HCT116 (cell line): ENCODE results near the gene RNF150. TPM values are rescaled to one million over a fixed set of nuclear protein-coding genes. Genes with fewer than 3 reads are reported as not detected.

Experiments
- ATAC-seq: fragments of 200-7000 bp; cut with Tn5 transposase; 2 replicates; pipeline ENCODE4 v1.9.1; 2020; ENCODE audit warnings: mild to moderate bottlenecking, moderate library complexity
- BruUV-seq: library from RNA; stranded (reverse); fragments of 400-500 nt; replicated peaks from 2 replicates; lab custom pipeline; 2021; lab: Mats Ljungman, UMichigan
- CTCF ChIA-PET: fragments of 300-600 bp; sonication (Branson Sonifier 250); formaldehyde crosslinking; loops from one replicate; lab custom pipeline; 2021; ENCODE audit warnings: antibody characterized with exemption; lab: Charles Lee
- POLR2A ChIA-PET: fragments of 300-600, 350-600 bp; sonication (Branson Sonifier 250); formaldehyde crosslinking; loops from one replicate; lab custom pipeline; 2021; ENCODE audit warnings: antibody characterized with exemption; lab: Charles Lee
- RAD21 ChIA-PET, 2 experiments: fragments of 300-600 bp; sonication (Branson Sonifier 250); formaldehyde crosslinking; loops; one replicate each; lab custom pipeline; 2023; ENCODE audit warnings: low total read pairs in 2 of 2; ENCODE audit not compliant: uncharacterized antibody in 2 of 2, unreplicated experiment in 2 of 2, low non-redundant PET in 1 of 2; lab: Charles Lee
- DNase-seq: peaks from one replicate; pipeline ENCODE4 v3.0.0-alpha.2; 2010; ENCODE audit warnings: low read depth, low spot score
- H2AFZ ChIP-seq: fragments of 200-600 bp; shearing (Covaris generic), sonication (generic); 2 replicates; pipeline ENCODE4 v1.6.1; 2017; ENCODE audit warnings: low read depth, mixed run types, mixed read lengths, antibody characterized with exemption, low read length; ENCODE audit not compliant: poor library complexity, severe bottlenecking
- H3K27ac ChIP-seq: 2 replicates; pipeline ENCODE4 v1.5.1; 2012; ENCODE audit warnings: low read depth, low read length
- H3K27me3 ChIP-seq: fragments of 200-600 bp; sonication (generic); 2 replicates; pipeline ENCODE4 v1.6.1; 2016; ENCODE audit warnings: mixed run types, low read length, mixed read lengths; ENCODE audit not compliant: insufficient read depth
- H3K36me3 ChIP-seq, 2 experiments: fragments of 200-500 bp in 1 of 2; fragments of 200-600 bp in 1 of 2; sonication (Bioruptor generic) in 1 of 2; sonication (generic) in 1 of 2; 2 replicates each; pipeline versions ENCODE4 v1.5.1 to v1.6.1; 2014 to 2016; ENCODE audit warnings: low read length in 2 of 2, inconsistent platforms in 1 of 2, mixed read lengths in 1 of 2, mixed run types in 1 of 2; ENCODE audit not compliant: insufficient read depth in 2 of 2, control insufficient read depth in 1 of 2
- H3K4me1 ChIP-seq, 2 experiments: fragments of 200-600 bp in 1 of 2; sonication (generic) in 1 of 2; 2 replicates each; pipeline versions ENCODE4 v1.5.1 to v1.6.1; 2012 to 2017; ENCODE audit warnings: low read length in 2 of 2, inconsistent platforms in 1 of 2, mild to moderate bottlenecking in 1 of 2, mixed read lengths in 1 of 2, mixed run types in 1 of 2, moderate library complexity in 1 of 2; ENCODE audit not compliant: insufficient read depth in 2 of 2, control insufficient read depth in 1 of 2
- H3K4me2 ChIP-seq: fragments of 200-600 bp; sonication (generic); 2 replicates; pipeline ENCODE4 v1.6.1; 2017; ENCODE audit warnings: mixed run types, low read length, mixed read lengths
- H3K4me3 ChIP-seq, 2 experiments: fragments of 200-600 bp in 1 of 2; sonication (generic) in 1 of 2; replicated peaks in 1 of 2; 2 replicates each; pipeline ENCODE4 v1.5.1; 2011 to 2016; ENCODE audit warnings: low read length in 2 of 2, control low read depth in 1 of 2, low read depth in 1 of 2, mild to moderate bottlenecking in 1 of 2, mixed read lengths in 1 of 2, mixed run types in 1 of 2
- H3K79me2 ChIP-seq: fragments of 200-600 bp; sonication (generic); 2 replicates; pipeline ENCODE4 v1.6.1; 2017; ENCODE audit warnings: mild to moderate bottlenecking, mixed run types, low read length, moderate library complexity, mixed read lengths; ENCODE audit not compliant: insufficient read depth
- H3K9ac ChIP-seq: fragments of 200-600 bp; sonication (generic); 2 replicates; pipeline ENCODE4 v1.6.1; 2016; ENCODE audit warnings: low read length, mixed read lengths
- H3K9me2 ChIP-seq: fragments of 200-600 bp; sonication (generic), shearing (Covaris generic); 2 replicates; pipeline ENCODE4 v1.6.1; 2017; ENCODE audit warnings: mixed run types, mild to moderate bottlenecking, moderate library complexity; ENCODE audit not compliant: insufficient read depth
- H3K9me3 ChIP-seq, 2 experiments: fragments of 200-500 bp in 1 of 2; fragments of 200-600 bp in 1 of 2; sonication (Bioruptor generic) in 1 of 2; sonication (generic) in 1 of 2; 2 replicates each; pipeline ENCODE4 v1.6.1; 2014 to 2017; ENCODE audit warnings: low read length in 2 of 2, mixed read lengths in 2 of 2, inconsistent platforms in 1 of 2, low read depth in 1 of 2, mild to moderate bottlenecking in 1 of 2, mixed run types in 1 of 2, moderate library complexity in 1 of 2; ENCODE audit not compliant: control insufficient read depth in 1 of 2, insufficient read depth in 1 of 2
- H4K20me1 ChIP-seq: fragments of 200-600 bp; sonication (generic), shearing (Covaris generic); 2 replicates; pipeline ENCODE4 v1.6.1; 2017; ENCODE audit warnings: mixed run types, mild to moderate bottlenecking, moderate library complexity; ENCODE audit not compliant: insufficient read depth
- ATF3 ChIP-seq: IDR thresholded peaks from 2 replicates; pipeline ENCODE4 v1.6.1; 2012
- CBX3 ChIP-seq: IDR thresholded peaks from 2 replicates; pipeline ENCODE4 v1.6.1; 2012; ENCODE audit warnings: low read depth
- CEBPB ChIP-seq: IDR thresholded peaks from 2 replicates; pipeline ENCODE4 v1.6.1; 2012; ENCODE audit warnings: low read depth
- CTCF ChIP-seq, 3 experiments: fragments of 200-600 bp in 1 of 3; sonication (generic) in 1 of 3; IDR thresholded peaks in 2 of 3; conservative IDR thresholded peaks in 1 of 3; 2 replicates each; pipeline ENCODE4 v1.5.1; 2012 to 2017; ENCODE audit warnings: low read depth in 2 of 3, low read length in 2 of 3, antibody characterized with exemption in 1 of 3, borderline replicate concordance in 1 of 3, control low read depth in 1 of 3, mild to moderate bottlenecking in 1 of 3, mixed read lengths in 1 of 3, mixed run types in 1 of 3, moderate library complexity in 1 of 3; ENCODE audit not compliant: insufficient read depth in 1 of 3
- EGR1 ChIP-seq: IDR thresholded peaks from 2 replicates; pipeline ENCODE4 v1.6.1; 2012; ENCODE audit warnings: low read depth
- EZH2 ChIP-seq: fragments of 200-600 bp; sonication (generic); IDR thresholded peaks from 2 replicates; pipeline ENCODE4 v1.6.1; 2017; ENCODE audit warnings: antibody characterized with exemption, mixed run types
- EZH2phosphoT487 ChIP-seq: fragments of 200-600 bp; IDR thresholded peaks from 2 replicates; pipeline ENCODE4 v1.6.1; 2018; ENCODE audit warnings: antibody characterized with exemption, borderline replicate concordance
- FOSL1 ChIP-seq: IDR thresholded peaks from 2 replicates; pipeline ENCODE4 v1.6.1; 2012; ENCODE audit warnings: low read depth
- JUND ChIP-seq: IDR thresholded peaks from 2 replicates; pipeline ENCODE4 v1.6.1; 2012
- POLR2A ChIP-seq: IDR thresholded peaks from 2 replicates; pipeline ENCODE4 v1.7.0; 2011; ENCODE audit warnings: borderline replicate concordance; ENCODE audit not compliant: insufficient read depth, insufficient read length; ENCODE audit errors: extremely low read depth
- POLR2AphosphoS5 ChIP-seq: IDR thresholded peaks from 2 replicates; pipeline ENCODE4 v1.6.1; 2011; ENCODE audit warnings: mild to moderate bottlenecking, low read depth, low read length, moderate library complexity
- RAD21 ChIP-seq: IDR thresholded peaks from 2 replicates; pipeline ENCODE4 v1.6.1; 2012; ENCODE audit warnings: low read depth, mild to moderate bottlenecking
- REST ChIP-seq: IDR thresholded peaks from 2 replicates; pipeline ENCODE4 v1.6.1; 2012; ENCODE audit warnings: low read depth
- SIN3A ChIP-seq: IDR thresholded peaks from 2 replicates; pipeline ENCODE4 v1.6.1; 2012; ENCODE audit warnings: low read depth
- SP1 ChIP-seq: IDR thresholded peaks from 2 replicates; pipeline ENCODE4 v1.6.1; 2012; ENCODE audit warnings: low read depth
- SRF ChIP-seq: IDR thresholded peaks from 2 replicates; pipeline ENCODE4 v1.6.1; 2012; ENCODE audit warnings: low read depth
- TCF7L2 ChIP-seq: IDR thresholded peaks from 2 replicates; pipeline ENCODE4 v1.7.0; 2011; ENCODE audit warnings: borderline replicate concordance, inconsistent platforms; ENCODE audit not compliant: insufficient read depth, insufficient read length; ENCODE audit errors: extremely low read depth
- YY1 ChIP-seq: IDR thresholded peaks from 2 replicates; pipeline ENCODE4 v1.6.1; 2011; ENCODE audit warnings: low read length, low read depth, moderate library complexity, mild to moderate bottlenecking; ENCODE audit not compliant: insufficient replicate concordance; ENCODE audit errors: extremely low read depth
- intact Hi-C: fragments of 100-400 bp; cut with micrococcal nuclease; formaldehyde crosslinking; loops from 2 replicates; pipeline ENCODE4 v1.10.0; 2022
- total RNA-seq: library from RNA; stranded (reverse); gene quantifications from one replicate; pipeline ENCODE4 v1.2.1, GENCODE V29; 2021; ENCODE audit not compliant: unreplicated experiment
- TF ChIP-seq, protein P1 (sequence below): IDR thresholded peaks from 2 replicates; pipeline ENCODE4 v1.6.1; 2012
- TF ChIP-seq, protein P2 (sequence below): IDR thresholded peaks from 2 replicates; pipeline ENCODE4 v1.6.1; 2011; ENCODE audit warnings: mild to moderate bottlenecking, low read length, moderate library complexity; ENCODE audit not compliant: insufficient replicate concordance; ENCODE audit errors: extremely low read depth

Gene RNF150
- total RNA-seq, 1 experiment from 2014 or later = 0.07 TPM

DNA sequence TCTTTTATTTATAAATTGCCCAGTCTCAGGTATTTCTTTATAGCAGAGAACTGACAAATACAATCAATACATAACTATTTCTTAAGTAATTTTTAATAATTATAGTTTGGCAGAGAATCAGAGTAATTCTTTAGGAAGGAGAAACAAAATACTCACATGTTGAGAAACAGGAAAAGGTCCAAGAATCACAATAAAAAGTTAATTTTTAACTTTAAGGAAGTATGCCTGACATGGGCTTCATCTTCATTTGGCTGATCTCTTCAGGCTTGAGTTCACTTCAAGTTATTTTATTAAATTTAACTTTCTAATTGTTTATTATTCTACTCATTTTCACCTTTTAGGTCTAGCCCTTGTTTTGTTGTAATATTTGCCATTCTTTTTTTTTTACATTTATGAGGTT, 36.1 kb upstream of the RNF150 start:
- Histone ChIP-seq H3K9ac (no peak overlapping the region), H3K4me2 (no peak overlapping the region), H4K20me1 (no peaks in the 10 kb centered on the region), H3K4me3 (no peak overlapping the region), H3K4me1 (no peaks in the 10 kb centered on the region), H2AFZ (no peak overlapping the region), H3K36me3 (no peaks in the 10 kb centered on the region), H3K79me2 (no peaks in the 10 kb centered on the region), H3K27ac (no peak overlapping the region), H3K9me3 (no peaks in the 10 kb centered on the region), H3K27me3 (no peaks in the 10 kb centered on the region), H3K9me2 (no peaks in the 10 kb centered on the region)
- POLR2A ChIA-PET = no interaction called here
- no TSS peak for BruUV-seq
- CTCF ChIA-PET = no interaction called here
- DNase-seq (no peak), ATAC-seq (no peak)
- RAD21 ChIA-PET = no interaction called here
- TF ChIP-seq RAD21 = no peak
- TF ChIP-seq ATF3 = no peak
- TF ChIP-seq CTCF (IDR thresholded peaks at IDR 0.05 in 2 of 3, conservative IDR thresholded peaks at IDR 0.05 in 1 of 3; ENCODE audit: borderline replicate concordance in 1 of 3, insufficient read depth in 1 of 3, low read depth in 2 of 3, low read length in 2 of 3) = no peak
- TF ChIP-seq, protein P1, sequence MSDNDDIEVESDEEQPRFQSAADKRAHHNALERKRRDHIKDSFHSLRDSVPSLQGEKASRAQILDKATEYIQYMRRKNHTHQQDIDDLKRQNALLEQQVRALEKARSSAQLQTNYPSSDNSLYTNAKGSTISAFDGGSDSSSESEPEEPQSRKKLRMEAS = no peak
- no peak for TF ChIP-seq EGR1
- TF ChIP-seq YY1 = no peak
- no peak for TF ChIP-seq TCF7L2
- TF ChIP-seq SRF = no peak
- TF ChIP-seq POLR2AphosphoS5 = no peak
- TF ChIP-seq EZH2 = no peak
- TF ChIP-seq SIN3A = no peak
- no peak for TF ChIP-seq POLR2A
- no peak for TF ChIP-seq CEBPB
- no peak for TF ChIP-seq JUND
- TF ChIP-seq SP1 = no peak
- no peak for TF ChIP-seq FOSL1
- TF ChIP-seq EZH2phosphoT487 = no peak
- no peak for TF ChIP-seq REST
- TF ChIP-seq CBX3 = no peak
- TF ChIP-seq, protein P2, sequence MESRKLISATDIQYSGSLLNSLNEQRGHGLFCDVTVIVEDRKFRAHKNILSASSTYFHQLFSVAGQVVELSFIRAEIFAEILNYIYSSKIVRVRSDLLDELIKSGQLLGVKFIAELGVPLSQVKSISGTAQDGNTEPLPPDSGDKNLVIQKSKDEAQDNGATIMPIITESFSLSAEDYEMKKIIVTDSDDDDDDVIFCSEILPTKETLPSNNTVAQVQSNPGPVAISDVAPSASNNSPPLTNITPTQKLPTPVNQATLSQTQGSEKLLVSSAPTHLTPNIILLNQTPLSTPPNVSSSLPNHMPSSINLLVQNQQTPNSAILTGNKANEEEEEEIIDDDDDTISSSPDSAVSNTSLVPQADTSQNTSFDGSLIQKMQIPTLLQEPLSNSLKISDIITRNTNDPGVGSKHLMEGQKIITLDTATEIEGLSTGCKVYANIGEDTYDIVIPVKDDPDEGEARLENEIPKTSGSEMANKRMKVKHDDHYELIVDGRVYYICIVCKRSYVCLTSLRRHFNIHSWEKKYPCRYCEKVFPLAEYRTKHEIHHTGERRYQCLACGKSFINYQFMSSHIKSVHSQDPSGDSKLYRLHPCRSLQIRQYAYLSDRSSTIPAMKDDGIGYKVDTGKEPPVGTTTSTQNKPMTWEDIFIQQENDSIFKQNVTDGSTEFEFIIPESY = no peak
- intact Hi-C loops = no loop called here
